Glomerular visceral epithelial cell (primary cell): ENCODE results near the gene LENG9.
"Not testable (repeated sequence)": the region's sequence is repeated elsewhere in the genome, so short reads cannot be mapped to it uniquely, and the experiment has no call there.

Experiments used
- DNase-seq: peaks from one replicate; pipeline ENCODE4 v3.0.0-alpha.2; 2016; ENCODE audit errors: extremely low spot score

Gene LENG9

DNA sequence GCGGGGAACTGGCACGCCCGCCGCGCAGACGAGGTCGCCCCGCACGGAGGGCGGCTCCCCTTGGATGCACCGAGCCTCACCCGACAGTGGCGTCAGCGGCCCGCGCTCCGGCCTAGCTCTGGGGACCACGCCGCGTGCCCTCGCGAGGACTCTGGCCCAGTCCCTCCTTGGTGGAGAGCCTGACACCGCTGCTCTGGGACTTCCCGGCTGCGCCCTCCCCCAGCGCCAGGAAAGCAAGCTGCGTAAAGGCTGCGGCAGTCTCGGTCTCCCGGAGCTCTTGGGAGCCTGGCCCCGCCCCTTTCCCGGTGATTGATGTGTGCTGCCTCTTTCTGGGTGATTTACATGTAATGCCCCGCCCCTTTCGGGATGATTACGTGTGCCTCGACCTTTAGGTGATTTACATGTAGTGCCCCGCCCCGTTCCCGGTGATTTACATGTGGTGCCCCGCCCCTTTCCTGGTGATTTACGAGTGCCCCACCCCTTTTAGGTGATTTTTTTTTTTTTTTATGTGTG is at the start of gene LENG9:
Gene LENG9 (minus strand): TSS at position 248 of the 513 bp plus-strand sequence. CDS start 252 bp downstream, outside the sequence.
- peak; percentile 97 for DNase-seq

DNA sequence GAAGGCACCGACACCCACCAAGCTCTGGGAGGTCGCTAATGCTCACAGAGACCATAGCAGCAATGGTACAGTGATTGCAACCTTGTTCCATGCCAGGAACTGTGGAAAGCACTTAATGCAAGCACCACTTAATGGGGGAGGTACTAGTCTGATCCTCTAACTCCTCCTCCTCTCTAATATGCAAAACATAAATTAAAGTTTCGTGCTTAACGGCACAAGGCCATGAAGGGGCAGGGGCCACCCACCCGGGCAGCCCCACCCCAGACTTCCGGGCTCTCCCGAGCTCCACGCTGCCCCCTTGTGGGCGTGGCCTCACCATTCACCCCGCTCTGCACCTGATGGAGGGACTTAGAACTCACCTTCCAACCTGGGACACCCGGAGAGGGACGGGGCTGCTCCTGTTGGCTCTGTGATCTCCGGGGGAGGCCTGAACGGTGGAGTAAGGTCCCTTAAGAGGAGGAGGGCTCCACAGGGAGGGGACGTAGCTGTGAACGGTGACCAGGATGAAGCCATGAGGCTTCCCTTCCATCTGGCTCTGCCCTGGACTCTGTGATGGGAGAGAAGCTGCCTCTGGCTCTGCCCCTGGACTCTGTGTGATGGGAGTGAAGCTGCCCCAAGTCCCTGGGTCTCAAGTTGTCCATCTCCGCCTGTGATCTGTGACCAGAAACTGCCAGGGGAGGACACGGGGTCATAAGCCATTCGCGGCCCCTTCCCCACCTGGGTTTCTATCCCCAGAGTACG is 45.8 kb upstream of the LENG9 start:
- not testable (repeated sequence) for DNase-seq

DNA sequence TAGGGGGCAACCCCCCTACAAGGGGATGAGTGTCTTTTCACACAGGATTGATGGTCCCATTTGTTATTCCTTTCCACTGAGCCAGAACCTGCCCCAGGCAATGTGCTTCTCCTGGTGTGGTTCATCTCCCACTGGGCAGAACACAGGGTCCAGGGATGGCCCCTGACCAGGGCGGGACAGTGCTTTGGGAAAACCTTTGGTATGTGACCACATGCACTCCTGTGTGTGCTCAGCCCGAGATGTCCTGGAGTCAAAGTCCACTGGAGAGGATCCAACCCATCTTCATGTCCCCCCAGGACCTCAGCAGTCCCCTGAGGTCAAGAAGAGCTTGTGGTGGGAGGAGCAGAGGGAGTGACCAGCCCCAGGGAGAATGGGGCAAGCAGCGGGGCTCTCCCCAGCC is 44.9 kb upstream of the LENG9 start:
- not testable (repeated sequence) for DNase-seq

DNA sequence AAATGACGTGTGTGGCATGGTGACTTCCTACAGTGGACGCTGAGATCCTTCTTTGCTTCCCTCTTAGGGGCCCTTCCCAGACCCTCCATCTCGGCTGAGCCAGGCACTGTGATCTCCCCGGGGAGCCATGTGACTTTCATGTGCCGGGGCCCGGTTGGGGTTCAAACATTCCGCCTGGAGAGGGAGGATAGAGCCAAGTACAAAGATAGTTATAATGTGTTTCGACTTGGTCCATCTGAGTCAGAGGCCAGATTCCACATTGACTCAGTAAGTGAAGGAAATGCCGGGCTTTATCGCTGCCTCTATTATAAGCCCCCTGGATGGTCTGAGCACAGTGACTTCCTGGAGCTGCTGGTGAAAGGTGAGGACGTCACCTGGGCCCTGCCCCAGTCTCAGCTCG is 44.2 kb upstream of the LENG9 start:
- no peak for DNase-seq

DNA sequence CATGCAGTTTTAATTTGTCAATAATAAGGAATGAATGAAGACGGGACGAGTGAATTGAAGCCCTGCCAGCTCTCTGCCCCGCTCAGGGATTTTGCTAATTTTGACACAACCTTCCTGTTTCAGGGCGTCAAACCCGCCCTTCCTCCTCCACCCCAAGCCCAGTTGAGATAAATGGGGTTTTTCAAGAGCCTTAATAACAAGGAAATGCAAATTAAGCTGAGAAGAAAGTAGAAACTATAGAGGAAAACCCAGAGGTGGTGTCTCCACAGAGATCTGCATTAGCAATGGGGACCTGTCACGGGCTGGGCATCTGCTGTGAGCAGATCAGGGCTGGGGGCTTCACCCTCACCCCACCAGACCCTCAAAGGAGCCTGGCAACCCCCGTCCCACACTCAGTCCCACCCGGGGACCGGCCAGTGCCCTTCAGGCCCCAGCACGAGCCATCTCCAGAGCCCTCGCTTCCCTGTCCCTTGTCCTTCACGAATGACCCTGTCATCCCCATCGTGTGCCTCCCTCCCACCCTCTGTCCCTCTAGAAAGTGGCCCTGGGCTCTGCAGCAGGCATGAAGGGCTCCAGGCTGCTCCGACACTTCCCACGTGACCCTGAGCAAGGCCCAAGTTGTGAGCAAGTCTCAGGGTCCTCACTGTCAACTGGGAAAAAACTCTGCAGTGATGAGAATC is 43.6 kb upstream of the LENG9 start:
- not testable (repeated sequence) for DNase-seq

DNA sequence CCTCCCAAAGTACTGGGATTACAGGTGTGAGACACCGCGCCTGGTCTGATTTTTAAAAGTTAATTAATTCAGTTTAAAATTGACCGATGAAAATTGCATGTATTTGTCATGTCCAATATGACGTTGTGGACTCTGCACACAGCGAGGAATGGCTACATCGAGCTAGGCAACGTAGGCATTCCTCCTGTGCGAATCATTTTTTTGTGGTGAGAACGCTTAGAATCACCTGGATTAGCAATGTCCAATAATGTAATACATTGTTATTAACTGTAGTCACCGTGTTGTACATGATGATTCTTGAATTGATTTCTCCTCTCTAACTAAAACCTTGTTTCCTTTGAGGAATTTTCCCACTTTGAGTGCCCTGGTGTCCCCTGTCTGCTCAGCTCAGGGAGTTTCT is 42.5 kb upstream of the LENG9 start:
- no peak for DNase-seq

DNA sequence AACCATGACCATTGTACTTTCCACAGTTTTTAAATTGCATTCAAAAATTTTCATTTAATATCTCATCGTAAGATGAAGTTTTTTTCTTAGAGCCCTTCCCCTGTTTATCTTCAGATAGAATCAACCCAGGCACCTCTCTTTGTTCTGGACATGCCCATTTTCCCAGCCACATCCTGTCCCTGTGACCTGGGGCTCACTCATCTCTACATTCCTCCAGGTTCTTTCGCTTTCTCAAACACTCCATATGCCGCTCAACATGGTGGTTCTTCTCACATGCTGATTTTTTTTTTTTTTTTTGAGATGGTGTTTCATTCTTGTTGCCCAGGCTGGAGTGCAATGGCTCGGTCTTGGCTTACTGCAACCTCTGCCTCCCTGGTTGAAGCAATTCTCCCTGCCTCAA is 42.0 kb upstream of the LENG9 start:
- DNase-seq = not testable (repeated sequence)

DNA sequence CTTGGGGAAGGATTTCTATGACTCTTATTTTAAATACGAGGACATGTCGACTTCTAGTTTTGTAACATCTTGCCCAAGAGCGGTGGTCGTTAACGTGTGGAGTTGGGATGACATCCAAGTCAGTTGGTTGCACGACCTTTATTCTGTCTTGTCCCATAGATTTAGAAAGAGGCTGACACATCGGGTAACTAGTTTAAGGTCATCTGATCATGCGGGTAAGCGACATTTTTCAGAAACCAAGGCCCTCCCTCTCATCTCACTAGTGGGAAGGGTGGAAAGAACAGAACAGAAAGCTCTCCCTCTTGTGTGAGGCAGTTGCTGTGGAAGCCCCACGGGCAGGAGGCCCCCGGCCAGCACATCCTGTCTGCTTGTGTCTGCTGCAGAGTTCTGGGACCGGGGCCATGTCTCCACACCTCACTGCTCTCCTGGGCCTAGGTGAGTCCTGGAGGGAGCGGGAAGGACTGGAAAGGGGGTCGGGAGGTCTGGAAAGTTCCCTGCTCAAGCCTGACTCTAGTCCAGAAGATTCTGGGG is 39.0 kb upstream of the LENG9 start, which contains the start of gene LAIR2:
Gene LAIR2 (plus strand): TSS at position 314 of the 531 bp plus-strand sequence. CDS start 88 bp downstream, at position 402.
- no peak for DNase-seq

DNA sequence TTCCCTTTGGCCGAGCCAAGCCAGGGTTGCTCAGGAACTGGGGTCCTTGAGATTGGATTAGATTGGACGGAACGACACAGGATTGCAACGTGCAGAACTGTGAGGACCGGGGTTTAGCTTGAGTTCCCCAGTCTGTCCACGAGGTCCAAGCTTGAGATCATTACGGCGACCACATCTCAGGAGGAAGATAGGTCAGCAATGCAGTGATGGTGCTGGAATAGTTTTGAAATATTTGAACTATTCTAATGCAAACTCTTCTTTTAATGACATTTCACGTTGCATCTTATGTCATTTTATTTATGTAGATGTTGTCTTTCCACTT is 34.8 kb upstream of the LENG9 start:
- not testable (repeated sequence) for DNase-seq

DNA sequence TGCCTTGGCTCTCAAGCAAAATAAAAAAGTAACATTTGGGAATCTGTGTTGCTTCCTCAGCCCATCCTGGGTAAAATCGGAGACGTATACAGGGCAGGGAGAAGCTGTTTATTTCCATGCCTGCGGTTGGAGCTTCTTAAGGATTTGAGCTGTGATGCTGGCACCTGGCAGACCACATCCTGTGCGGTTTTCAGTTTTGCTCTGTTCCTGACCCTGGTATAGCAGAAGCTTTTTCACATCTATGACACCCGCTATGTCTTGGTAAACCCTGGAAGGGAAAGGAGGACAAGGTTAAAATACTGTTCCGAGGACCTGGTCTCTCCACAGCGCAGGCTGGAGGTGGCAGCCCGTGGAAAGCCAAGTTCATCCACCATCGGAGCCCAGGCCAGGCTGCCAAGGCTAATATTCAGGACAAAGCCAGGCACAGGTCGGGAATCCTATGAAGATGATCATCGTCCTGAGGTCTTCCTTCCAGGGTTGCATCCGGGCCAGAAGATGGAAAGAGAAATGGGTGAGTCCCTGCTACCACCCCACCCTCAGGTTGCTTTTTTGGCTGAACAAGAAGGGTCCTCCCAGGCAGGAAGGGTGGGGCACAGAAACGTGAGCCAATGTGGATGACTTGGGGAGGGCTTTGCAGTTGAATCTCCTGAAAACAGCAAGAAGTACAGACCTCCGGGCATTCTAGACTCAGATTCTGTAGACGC is 34.3 kb upstream of the LENG9 start:
- DNase-seq = not testable (repeated sequence)

DNA sequence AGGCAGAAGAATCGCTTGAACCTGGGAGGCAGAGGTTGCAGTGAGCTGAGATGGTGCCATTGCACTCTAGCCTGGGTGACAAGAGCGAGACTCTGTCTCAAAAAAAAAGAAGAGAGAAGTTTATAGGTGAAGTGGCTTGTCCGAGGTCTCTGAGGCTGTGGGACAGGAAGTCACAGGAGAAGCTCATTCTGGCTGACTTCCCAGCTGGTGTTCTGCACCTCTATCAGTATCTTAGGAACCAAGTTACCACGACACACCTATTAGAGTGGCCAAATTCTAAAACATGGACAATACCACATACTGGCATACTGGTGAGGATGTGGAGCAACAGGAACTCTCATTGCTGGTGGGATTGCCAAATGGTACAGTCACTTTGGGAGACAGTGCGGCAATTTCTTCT is 31.7 kb upstream of the LENG9 start:
- not testable (repeated sequence) for DNase-seq

DNA sequence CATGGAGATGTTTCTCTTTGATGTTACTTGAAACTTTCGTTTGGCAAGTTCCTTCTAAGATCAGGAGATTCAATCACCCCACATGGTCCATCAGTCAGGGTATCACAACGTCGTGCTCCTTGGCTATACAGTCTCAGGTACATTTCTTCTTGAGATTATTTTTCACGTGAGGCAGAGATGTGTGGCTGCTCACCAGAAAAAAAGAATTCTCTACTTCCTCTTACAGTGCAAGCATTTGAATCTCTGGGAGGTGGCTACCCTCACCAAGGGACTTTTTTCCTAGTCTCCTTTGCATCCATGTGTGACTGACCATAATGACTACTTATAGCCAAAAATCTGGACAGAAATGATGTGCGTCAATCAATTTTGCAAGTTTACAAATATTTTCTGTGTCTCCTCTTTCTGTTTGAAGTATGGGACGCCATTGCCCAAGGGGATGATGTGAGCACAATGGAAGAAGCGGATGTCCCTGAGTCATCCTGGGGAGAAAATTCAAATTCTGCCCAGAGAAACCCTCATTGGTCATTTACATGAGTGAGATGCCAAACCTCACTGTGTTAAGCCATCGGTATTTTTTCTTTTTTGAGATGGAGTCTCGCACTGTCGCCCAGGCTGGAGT is 30.5 kb upstream of the LENG9 start:
- no peak for DNase-seq

DNA sequence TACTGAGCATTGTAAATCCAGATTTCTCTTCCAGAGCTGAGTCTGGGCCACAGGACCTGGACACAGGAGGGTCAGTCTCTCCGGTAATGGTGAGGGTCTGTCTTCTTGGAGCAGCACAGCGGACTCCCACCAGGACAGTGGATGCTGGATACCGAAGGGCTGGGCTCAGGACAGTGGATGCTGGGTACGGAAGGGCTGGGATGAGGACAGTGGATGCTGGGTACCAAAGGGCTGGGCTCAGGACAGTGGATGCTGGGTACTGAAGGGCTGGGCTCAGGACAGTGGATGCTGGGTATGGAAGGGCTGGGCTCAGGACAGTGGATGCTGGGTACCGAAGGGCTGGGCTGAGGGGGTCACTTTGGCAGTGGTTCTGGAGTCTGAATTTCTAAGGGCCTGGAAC is 29.5 kb upstream of the LENG9 start:
- DNase-seq = not testable (repeated sequence)

DNA sequence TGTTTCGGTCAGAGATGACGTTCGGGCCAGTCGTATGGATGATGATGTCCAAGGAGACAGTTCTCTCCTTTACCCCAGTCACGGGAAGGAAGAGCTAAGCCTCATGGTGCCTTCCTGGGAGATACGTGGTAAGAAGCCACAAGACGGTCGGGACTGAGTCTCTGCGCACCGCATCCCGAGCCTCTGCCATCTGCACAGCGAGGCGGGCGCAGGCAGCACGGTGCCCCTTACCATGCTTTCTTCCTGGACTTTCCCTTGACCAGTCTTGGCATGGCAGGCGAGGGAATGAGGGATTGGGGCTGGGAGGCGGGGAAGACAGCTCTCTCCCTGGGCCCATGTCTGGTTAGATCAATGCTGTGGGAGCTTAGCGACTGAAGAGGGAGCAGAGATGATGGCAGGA is 29.0 kb upstream of the LENG9 start:
- DNase-seq = no peak

DNA sequence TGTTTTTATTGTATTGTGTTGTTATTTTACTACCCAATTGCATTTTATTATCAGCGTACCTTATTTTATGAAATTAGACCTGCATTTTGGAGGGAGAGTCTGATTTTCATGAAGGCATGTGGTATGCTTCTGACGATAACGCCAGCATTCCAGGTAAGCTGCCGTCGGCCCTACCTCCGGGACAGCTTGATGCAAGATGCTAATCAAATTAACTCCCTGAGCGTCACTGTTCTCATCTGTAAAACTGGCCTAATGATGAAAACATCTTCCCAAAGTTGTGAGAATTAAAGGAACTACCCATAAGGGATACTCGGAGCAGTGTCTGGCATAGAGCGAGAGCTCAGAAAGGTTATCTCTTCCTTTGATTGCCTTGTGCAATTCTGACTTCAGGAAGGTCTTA is 26.2 kb upstream of the LENG9 start:
- DNase-seq = no peak

DNA sequence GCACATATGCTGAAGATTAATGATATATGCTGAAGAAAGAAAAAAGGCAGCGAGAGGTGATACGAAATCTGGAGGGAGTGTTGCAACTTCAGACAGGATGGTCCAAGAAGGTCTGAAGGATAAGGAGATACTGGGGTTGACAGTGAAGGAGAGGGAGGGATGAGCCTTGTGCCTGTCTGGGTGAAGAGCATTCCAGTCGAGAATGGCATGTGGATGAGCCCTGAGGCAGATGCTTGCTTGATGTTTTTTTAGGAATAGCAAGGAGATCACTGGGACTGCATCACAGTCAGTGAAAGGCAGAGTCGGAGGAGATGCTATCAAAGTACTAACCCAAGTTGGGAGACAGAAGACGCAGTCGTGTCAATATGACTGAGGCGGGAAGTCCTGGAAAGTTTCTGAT is 25.8 kb upstream of the LENG9 start:
- no peak for DNase-seq

DNA sequence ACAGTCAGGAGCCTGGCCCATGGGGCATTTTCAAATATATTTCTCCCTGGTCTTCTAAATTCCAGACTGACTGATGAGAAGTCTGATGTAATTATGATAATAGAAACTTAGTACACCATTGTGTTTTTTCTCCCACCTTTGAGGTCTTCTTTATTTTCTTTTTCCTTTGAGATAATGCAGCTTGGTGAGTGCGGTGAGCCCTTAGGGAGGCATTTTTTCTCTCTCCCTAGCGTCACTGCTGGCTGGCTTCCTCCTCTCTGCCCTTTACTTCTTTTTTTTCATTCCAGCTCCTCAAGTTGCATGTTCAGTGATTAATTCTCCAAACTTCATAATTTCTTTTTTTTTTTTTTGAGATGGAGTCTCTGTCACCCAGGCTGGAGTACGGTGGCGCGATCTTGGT is 22.3 kb upstream of the LENG9 start:
- no peak for DNase-seq

DNA sequence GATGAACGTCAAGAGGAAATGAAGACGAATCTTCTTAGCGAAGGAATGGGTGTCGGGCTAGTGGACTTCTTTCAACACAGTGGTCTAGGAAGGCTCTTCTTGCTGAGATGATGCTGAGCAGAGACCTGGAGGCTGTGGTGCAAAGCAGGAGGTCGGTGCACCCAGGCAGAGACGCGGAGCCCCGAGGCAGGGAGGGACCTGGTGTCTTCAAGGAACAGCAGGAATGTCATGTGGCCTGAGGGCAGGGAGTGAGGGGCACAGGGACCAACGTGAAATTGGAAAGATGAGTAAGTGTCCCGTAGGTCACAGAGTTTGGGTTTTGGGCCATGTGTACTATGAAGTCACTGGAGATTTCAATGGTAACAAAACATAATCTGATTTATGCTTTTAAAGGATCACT is 20.9 kb upstream of the LENG9 start:
- DNase-seq = no peak

DNA sequence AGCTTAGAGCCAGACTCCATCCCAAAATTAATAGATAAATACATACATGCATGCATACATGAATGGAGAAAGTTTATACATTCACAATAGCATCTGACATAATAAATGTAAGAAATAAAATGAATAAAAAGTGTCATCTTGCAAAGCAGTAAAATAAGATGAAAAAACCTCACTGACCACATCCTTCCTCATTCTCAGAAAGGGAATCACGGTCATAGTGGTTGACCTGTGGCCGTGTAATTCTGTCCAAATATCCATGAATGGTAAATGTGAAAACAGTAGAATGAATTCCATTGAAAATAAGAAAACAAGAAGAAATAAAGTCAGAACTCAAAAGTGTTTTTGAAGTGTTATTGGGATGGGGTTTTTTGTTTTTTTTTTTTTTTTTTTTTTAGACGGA is 19.3 kb upstream of the LENG9 start:
- DNase-seq = no peak

DNA sequence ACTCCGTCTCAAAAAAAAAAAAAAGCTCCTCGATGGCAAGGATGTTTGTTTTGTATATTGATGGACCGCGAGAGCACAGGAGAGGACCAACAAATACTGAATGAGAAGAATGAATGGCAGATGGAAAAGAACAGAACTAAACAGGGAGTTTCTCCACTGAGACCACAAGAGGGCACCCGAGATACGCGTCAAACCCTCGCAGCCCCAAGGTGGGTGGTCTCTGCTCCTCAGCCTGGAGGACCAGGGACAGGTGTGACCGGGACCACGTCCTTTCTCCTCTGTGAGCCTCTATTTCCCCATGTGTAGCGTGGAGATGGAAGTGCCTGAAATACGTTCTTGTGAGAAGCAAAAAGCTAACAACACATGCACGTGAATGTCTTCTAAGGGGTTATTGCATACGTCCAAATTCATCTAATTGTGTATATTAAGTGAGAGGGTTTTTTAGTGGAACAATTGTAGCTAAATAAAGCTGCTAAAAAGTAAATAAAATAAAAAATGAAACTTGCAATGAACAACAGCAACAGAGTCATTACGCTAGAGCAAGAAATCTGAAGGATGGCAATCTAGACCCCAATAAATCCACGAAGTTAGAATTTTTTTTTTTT is 17.9 kb upstream of the LENG9 start:
- DNase-seq = peak; percentile 46

DNA sequence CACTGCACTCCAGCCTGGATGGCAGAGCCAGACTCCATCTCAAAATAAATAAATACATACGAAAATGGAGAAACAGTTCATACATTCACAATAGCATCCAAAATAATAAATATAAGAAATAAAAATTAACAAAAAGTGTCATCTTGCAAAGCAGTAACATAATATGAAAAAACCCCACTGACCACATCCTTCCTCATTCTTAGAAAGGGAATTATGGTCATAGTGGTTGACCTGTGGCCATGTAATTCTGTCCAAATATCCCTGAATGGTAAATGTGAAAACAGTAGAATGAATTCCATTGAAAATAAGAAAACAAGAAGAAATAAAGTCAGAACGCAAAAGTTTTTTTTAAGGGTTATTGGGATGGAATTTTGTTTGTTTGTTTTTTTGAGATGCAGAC is 16.5 kb upstream of the LENG9 start:
- no peak for DNase-seq
